ENCODE results near the gene PLEKHH2. TPM values are rescaled to one million over a fixed set of nuclear protein-coding genes. Genes with fewer than 3 reads are reported as not detected.
"Not testable (repeated sequence)": the region's sequence is repeated elsewhere in the genome, so short reads cannot be mapped to it uniquely, and the experiment has no call there.

Gene PLEKHH2
- total RNA-seq = 1.8 and 4.5 TPM in 2 replicates

- no peaks in the 10 kb centered on the region for H3K27me3 ChIP-seq (ENCODE audit: control insufficient read depth, insufficient read depth, low read length)
- no peaks in the 10 kb centered on the region for H3K36me3 ChIP-seq (ENCODE audit: control insufficient read depth, insufficient read depth, low read length)
- DNase-seq (ENCODE audit: low read depth) (peak; percentile 66), FAIRE-seq (no peak)
- no peak for TF ChIP-seq CTCF (IDR thresholded peaks at IDR 0.05; ENCODE audit: insufficient read depth, low read length, severe bottlenecking)
- peak within 1 kb of the TSS; percentile 59 for H3K4me3 ChIP-seq (ENCODE audit: low read depth, low read length)
These were observed at the start of gene PLEKHH2 for GRCh38 chr2:43637030-43637803. Gene PLEKHH2 (plus strand): TSS chr2:43637260. CDS start chr2:43644674, 7,414 bp downstream.

- FAIRE-seq (no peak), DNase-seq (ENCODE audit: low read depth) (no peak)
- Histone ChIP-seq H3K36me3 (ENCODE audit: control insufficient read depth, insufficient read depth, low read length) (no peaks in the 10 kb centered on the region), H3K4me3 (ENCODE audit: low read depth, low read length) (no peak overlapping the region), H3K27me3 (ENCODE audit: control insufficient read depth, insufficient read depth, low read length) (no peaks in the 10 kb centered on the region)
- TF ChIP-seq CTCF (IDR thresholded peaks at IDR 0.05; ENCODE audit: insufficient read depth, low read length, severe bottlenecking) = no peak
These were observed 44.6 kb upstream of the PLEKHH2 start for GRCh38 chr2:43592443-43592842.

- DNase-seq (ENCODE audit: low read depth) (no peak), FAIRE-seq (no peak)
- no peaks in the 10 kb centered on the region for H3K36me3 ChIP-seq (ENCODE audit: control insufficient read depth, insufficient read depth, low read length)
- H3K4me3 ChIP-seq (ENCODE audit: low read depth, low read length) = no peak overlapping the region
- TF ChIP-seq CTCF (IDR thresholded peaks at IDR 0.05; ENCODE audit: insufficient read depth, low read length, severe bottlenecking) = no peak
- H3K27me3 ChIP-seq (ENCODE audit: control insufficient read depth, insufficient read depth, low read length) = no peaks in the 10 kb centered on the region
These were observed 43.8 kb upstream of the PLEKHH2 start for GRCh38 chr2:43593254-43593653.

GRCh38 chr2:43594875-43595274, 42.2 kb upstream of the PLEKHH2 start:
- FAIRE-seq (no peak), DNase-seq (ENCODE audit: low read depth) (no peak)
- H3K36me3 ChIP-seq (ENCODE audit: control insufficient read depth, insufficient read depth, low read length) = no peaks in the 10 kb centered on the region
- no peak for TF ChIP-seq CTCF (IDR thresholded peaks at IDR 0.05; ENCODE audit: insufficient read depth, low read length, severe bottlenecking)
- H3K4me3 ChIP-seq (ENCODE audit: low read depth, low read length) = peak overlapping the region; percentile 74
- no peaks in the 10 kb centered on the region for H3K27me3 ChIP-seq (ENCODE audit: control insufficient read depth, insufficient read depth, low read length)

- H3K27me3 ChIP-seq (ENCODE audit: control insufficient read depth, insufficient read depth, low read length) = no peaks in the 10 kb centered on the region
- no peaks in the 10 kb centered on the region for H3K36me3 ChIP-seq (ENCODE audit: control insufficient read depth, insufficient read depth, low read length)
- FAIRE-seq (no peak), DNase-seq (ENCODE audit: low read depth) (peak; percentile 97)
- H3K4me3 ChIP-seq (ENCODE audit: low read depth, low read length) = peak within 1 kb of the TSS; percentile 74
- no peak for TF ChIP-seq CTCF (IDR thresholded peaks at IDR 0.05; ENCODE audit: insufficient read depth, low read length, severe bottlenecking)
These were observed 41.3 kb upstream of the PLEKHH2 start, which contains the start of gene THADA for GRCh38 chr2:43595603-43596412. Gene THADA (minus strand): TSS chr2:43596038. CDS start chr2:43592392, 3,646 bp downstream.

- H3K36me3 ChIP-seq (ENCODE audit: control insufficient read depth, insufficient read depth, low read length); H3K27me3 ChIP-seq (ENCODE audit: control insufficient read depth, insufficient read depth, low read length); DNase-seq (ENCODE audit: low read depth); H3K4me3 ChIP-seq (ENCODE audit: low read depth, low read length); FAIRE-seq: not testable (repeated sequence)
These were observed 36.5 kb upstream of the PLEKHH2 start for GRCh38 chr2:43600596-43600995.

Data from bronchial epithelial cell (primary cell).